Spleen (tissue), 7 donors: ENCODE data around the gene KLRC2.
"Not testable (repeated sequence)": the region's sequence is repeated elsewhere in the genome, so short reads cannot be mapped to it uniquely, and the experiment has no call there.

Experiments used
- POLR2A ChIP-seq, 3 donors: fragments of 450-650 bp; IDR thresholded peaks; one replicate each; pipeline ENCODE4 v1.5.1; 2017; ENCODE audit warnings: antibody characterized with exemption in 3 of 3, mild to moderate bottlenecking in 1 of 3
- TF ChIP-seq, protein P1 (sequence below), 11 experiments: fragments of 200-600 bp in 7 of 11; fragments of 450-650 bp in 4 of 11; sonication (generic) in 4 of 11; IDR thresholded peaks in 8 of 11; conservative IDR thresholded peaks in 3 of 11; 1 replicate in 7 of 11; 2 replicates in 4 of 11; pipeline versions ENCODE4 v1.4.0 to v1.8.0; 2016 to 2021; ENCODE audit warnings: antibody characterized with exemption in 11 of 11, inconsistent platforms in 4 of 11, mild to moderate bottlenecking in 1 of 11
- donor health status: DM: no; HTN: no; CAD: no; lungs with moderate emphysema.
- donor health status: DM: no; HTN: no; CAD: no.
- donor health status: DM: no; HTN: no; CAD: no.

DNA sequence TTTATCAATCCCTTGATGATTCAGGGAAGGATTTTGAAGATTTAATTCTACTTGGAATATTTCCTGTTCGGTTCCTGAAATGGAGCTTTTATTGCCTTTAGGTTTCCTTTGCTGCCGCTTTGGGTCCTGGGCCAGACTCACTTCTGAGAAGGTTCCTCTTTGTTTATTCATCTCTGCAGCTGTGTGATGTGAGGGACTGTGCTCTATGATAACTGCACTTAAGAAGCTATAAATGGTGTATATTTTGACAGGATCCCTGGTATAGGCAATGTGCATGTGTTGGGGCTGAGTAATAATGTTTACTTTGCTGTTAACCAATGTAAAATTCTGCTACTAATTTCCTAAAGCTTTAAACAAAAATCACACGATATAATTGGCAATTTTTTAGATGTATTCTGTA, at the start of gene KLRC2:
- TF ChIP-seq, protein P1, sequence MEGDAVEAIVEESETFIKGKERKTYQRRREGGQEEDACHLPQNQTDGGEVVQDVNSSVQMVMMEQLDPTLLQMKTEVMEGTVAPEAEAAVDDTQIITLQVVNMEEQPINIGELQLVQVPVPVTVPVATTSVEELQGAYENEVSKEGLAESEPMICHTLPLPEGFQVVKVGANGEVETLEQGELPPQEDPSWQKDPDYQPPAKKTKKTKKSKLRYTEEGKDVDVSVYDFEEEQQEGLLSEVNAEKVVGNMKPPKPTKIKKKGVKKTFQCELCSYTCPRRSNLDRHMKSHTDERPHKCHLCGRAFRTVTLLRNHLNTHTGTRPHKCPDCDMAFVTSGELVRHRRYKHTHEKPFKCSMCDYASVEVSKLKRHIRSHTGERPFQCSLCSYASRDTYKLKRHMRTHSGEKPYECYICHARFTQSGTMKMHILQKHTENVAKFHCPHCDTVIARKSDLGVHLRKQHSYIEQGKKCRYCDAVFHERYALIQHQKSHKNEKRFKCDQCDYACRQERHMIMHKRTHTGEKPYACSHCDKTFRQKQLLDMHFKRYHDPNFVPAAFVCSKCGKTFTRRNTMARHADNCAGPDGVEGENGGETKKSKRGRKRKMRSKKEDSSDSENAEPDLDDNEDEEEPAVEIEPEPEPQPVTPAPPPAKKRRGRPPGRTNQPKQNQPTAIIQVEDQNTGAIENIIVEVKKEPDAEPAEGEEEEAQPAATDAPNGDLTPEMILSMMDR (IDR thresholded peaks at IDR 0.05 in 8 of 11, conservative IDR thresholded peaks at IDR 0.05 in 3 of 11), result not testable (repeated sequence)
- TF ChIP-seq POLR2A (IDR thresholded peaks at IDR 0.05), result not testable (repeated sequence)
